ENCODE measurements around the gene SLTM. TPM values are rescaled to one million over a fixed set of nuclear protein-coding genes. Genes with fewer than 3 reads are reported as not detected.

The SLTM gene
- total RNA-seq, 1 donor from 2014 or later: 68.2 TPM

GRCh38 chr15:58957101-58957973 lies 23.9 kb upstream of the SLTM start:
- DNase-seq (ENCODE audit: low read depth) (no peak), FAIRE-seq (peak; percentile 70)
- H3K4me1 ChIP-seq (ENCODE audit: insufficient read depth, low read length): no peaks in the 10 kb centered on the region
- Mint-ChIP-seq H3K27ac (ENCODE audit: unreplicated experiment) (no peak overlapping the region), H3K9me3 (ENCODE audit: unreplicated experiment) (no peaks in the 10 kb centered on the region), H3K4me3 (ENCODE audit: unreplicated experiment) (no peak overlapping the region), H3K27me3 (ENCODE audit: low read depth, unreplicated experiment) (no peaks in the 10 kb centered on the region), H3K4me1 (ENCODE audit: low read depth, unreplicated experiment) (peaks cover 9% of the 10 kb centered on the region), H3K36me3 (ENCODE audit: low read depth, unreplicated experiment) (no peaks in the 10 kb centered on the region)
- H2AFZ ChIP-seq (ENCODE audit: low read depth, low read length): no peak overlapping the region
- H3K79me2 ChIP-seq (ENCODE audit: insufficient read depth, low read length): no peaks in the 10 kb centered on the region
- no peaks in the 10 kb centered on the region for H3K36me3 ChIP-seq (ENCODE audit: insufficient read depth, low read length)
- H3K9ac ChIP-seq (ENCODE audit: low read length): no peak overlapping the region
- no peaks in the 10 kb centered on the region for H4K20me1 ChIP-seq (ENCODE audit: insufficient read depth, low read length)
- no peaks in the 10 kb centered on the region for H3K27me3 ChIP-seq (ENCODE audit: insufficient read depth, low read length)
- H3K9me3 ChIP-seq (ENCODE audit: insufficient read depth, low read depth, low read length): no peaks in the 10 kb centered on the region
- H3K4me2 ChIP-seq (ENCODE audit: low read length): no peak overlapping the region
- no peak overlapping the region for H3K27ac ChIP-seq (ENCODE audit: low read depth, low read length)
- no peak for TF ChIP-seq EZH2 (IDR thresholded peaks at IDR 0.05; ENCODE audit: insufficient read depth, low read length)
- peak; percentile 89 for TF ChIP-seq CTCF (IDR thresholded peaks at IDR 0.05; ENCODE audit: insufficient read depth, low read depth, low read length)
- no peak overlapping the region for H3K4me3 ChIP-seq (ENCODE audit: insufficient read depth, low read depth, low read length)

- Histone ChIP-seq H3K4me3 (ENCODE audit: insufficient read depth, low read depth, low read length) (no peak overlapping the region), H3K9ac (ENCODE audit: low read length) (no peak overlapping the region), H3K4me2 (ENCODE audit: low read length) (no peak overlapping the region), H4K20me1 (ENCODE audit: insufficient read depth, low read length) (no peaks in the 10 kb centered on the region), H3K79me2 (ENCODE audit: insufficient read depth, low read length) (no peaks in the 10 kb centered on the region), H3K9me3 (ENCODE audit: insufficient read depth, low read depth, low read length) (no peaks in the 10 kb centered on the region), H3K27ac (ENCODE audit: low read depth, low read length) (no peak overlapping the region), H3K27me3 (ENCODE audit: insufficient read depth, low read length) (no peaks in the 10 kb centered on the region), H3K36me3 (ENCODE audit: insufficient read depth, low read length) (no peaks in the 10 kb centered on the region), H3K4me1 (ENCODE audit: insufficient read depth, low read length) (no peaks in the 10 kb centered on the region), H2AFZ (ENCODE audit: low read depth, low read length) (no peak overlapping the region)
- Mint-ChIP-seq H3K9me3 (ENCODE audit: unreplicated experiment) (no peaks in the 10 kb centered on the region), H3K36me3 (ENCODE audit: low read depth, unreplicated experiment) (no peaks in the 10 kb centered on the region), H3K4me1 (ENCODE audit: low read depth, unreplicated experiment) (peaks cover 9% of the 10 kb centered on the region), H3K27me3 (ENCODE audit: low read depth, unreplicated experiment) (peaks cover 3% of the 10 kb centered on the region), H3K4me3 (ENCODE audit: unreplicated experiment) (no peak overlapping the region), H3K27ac (ENCODE audit: unreplicated experiment) (no peak overlapping the region)
- DNase-seq (ENCODE audit: low read depth): peak; percentile 44
- peak; percentile 55 for FAIRE-seq
- TF ChIP-seq CTCF (IDR thresholded peaks at IDR 0.05; ENCODE audit: insufficient read depth, low read depth, low read length) (no peak), EZH2 (IDR thresholded peaks at IDR 0.05; ENCODE audit: insufficient read depth, low read length) (no peak)
Observed at GRCh38 chr15:58952751-58953150, 19.3 kb upstream of the SLTM start.
